ENCODE measurements around the gene SDK1.

Gene SDK1

DNA sequence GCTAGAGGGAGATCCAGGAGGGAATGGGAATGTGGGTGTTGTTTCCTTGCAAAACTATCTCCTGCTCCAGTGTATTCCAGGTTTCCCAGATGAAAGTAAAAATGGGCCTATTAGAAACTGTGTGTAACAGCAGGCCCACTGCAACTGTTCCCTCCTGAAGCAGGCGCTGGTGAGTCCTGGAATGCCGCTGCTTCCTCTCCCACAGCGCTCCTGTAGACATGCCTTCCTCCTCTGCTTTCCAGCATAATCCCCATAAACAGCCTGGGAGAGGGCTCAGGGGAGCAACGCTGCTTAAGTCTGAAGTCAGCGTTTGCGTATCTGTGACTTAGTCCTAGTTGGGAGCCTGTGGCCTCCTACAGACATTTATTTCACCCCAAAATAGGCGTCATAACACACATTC is 830.0 kb downstream of the SDK1 start:
- no peak overlapping the region for H3K27ac ChIP-seq (ENCODE audit: low read depth, low read length)
- H3K4me3 ChIP-seq (ENCODE audit: low read length), result no peak overlapping the region
- no peak overlapping the region for H3K4me2 ChIP-seq (ENCODE audit: low read length)
- TF ChIP-seq, protein P1, sequence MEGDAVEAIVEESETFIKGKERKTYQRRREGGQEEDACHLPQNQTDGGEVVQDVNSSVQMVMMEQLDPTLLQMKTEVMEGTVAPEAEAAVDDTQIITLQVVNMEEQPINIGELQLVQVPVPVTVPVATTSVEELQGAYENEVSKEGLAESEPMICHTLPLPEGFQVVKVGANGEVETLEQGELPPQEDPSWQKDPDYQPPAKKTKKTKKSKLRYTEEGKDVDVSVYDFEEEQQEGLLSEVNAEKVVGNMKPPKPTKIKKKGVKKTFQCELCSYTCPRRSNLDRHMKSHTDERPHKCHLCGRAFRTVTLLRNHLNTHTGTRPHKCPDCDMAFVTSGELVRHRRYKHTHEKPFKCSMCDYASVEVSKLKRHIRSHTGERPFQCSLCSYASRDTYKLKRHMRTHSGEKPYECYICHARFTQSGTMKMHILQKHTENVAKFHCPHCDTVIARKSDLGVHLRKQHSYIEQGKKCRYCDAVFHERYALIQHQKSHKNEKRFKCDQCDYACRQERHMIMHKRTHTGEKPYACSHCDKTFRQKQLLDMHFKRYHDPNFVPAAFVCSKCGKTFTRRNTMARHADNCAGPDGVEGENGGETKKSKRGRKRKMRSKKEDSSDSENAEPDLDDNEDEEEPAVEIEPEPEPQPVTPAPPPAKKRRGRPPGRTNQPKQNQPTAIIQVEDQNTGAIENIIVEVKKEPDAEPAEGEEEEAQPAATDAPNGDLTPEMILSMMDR (IDR thresholded peaks at IDR 0.05; ENCODE audit: low read depth, low read length, poor library complexity, severe bottlenecking), result no peak
- no peak for TF ChIP-seq EZH2phosphoT487 (IDR thresholded peaks at IDR 0.05; ENCODE audit: borderline replicate concordance, low read length)
- H3K4me1 ChIP-seq (ENCODE audit: control insufficient read depth, low read length), result no peaks in the 10 kb centered on the region
- no peaks in the 10 kb centered on the region for H3K27me3 ChIP-seq (ENCODE audit: control insufficient read depth, low read length)
- H3K36me3 ChIP-seq (ENCODE audit: control insufficient read depth, low read length), result no peaks in the 10 kb centered on the region
- peaks cover 8% of the 10 kb centered on the region; the same call in 1 of the 2 replicates for H3K9me3 ChIP-seq (ENCODE audit: control insufficient read depth, insufficient read depth, low read length)
- no peaks in the 10 kb centered on the region for H4K20me1 ChIP-seq (ENCODE audit: control insufficient read depth, insufficient read depth, low read depth, low read length)
- no peaks in the 10 kb centered on the region for H3K9me2 ChIP-seq (replicated peaks; ENCODE audit: control insufficient read depth, low read length)
- H3K79me2 ChIP-seq (ENCODE audit: control insufficient read depth, low read length), result no peaks in the 10 kb centered on the region
- H3F3A ChIP-seq (ENCODE audit: control insufficient read depth, insufficient read depth), result no peaks in the 10 kb centered on the region

DNA sequence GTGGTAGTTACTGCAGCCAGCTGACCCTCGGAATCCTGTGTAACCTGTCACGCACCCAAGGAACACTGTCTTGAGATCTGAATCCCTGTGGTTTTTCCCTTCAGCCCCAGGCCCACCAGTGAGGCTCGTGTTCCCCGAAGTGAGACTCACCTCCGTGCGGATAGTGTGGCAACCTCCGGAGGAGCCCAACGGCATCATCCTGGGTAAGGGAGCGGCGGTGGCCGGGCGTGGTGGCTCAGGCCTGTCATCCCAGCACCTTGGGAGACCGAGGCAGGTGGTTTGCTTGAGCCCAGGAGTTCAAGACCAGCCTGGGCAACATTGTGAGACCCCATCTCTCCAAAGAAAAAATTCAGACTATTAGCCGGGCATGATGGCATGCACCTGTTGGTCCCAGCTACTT is 831.2 kb downstream of the SDK1 start:
- no peak overlapping the region for H3K4me3 ChIP-seq (ENCODE audit: low read length)
- no peak overlapping the region for H3K4me2 ChIP-seq (ENCODE audit: low read length)
- H3K27ac ChIP-seq (ENCODE audit: low read depth, low read length), result no peak overlapping the region
- H3K27me3 ChIP-seq (ENCODE audit: control insufficient read depth, low read length), result no peaks in the 10 kb centered on the region
- TF ChIP-seq, protein P1 (IDR thresholded peaks at IDR 0.05; ENCODE audit: low read depth, low read length, poor library complexity, severe bottlenecking), result no peak
- no peak for TF ChIP-seq EZH2phosphoT487 (IDR thresholded peaks at IDR 0.05; ENCODE audit: borderline replicate concordance, low read length)
- no peaks in the 10 kb centered on the region for H3F3A ChIP-seq (ENCODE audit: control insufficient read depth, insufficient read depth)
- no peaks in the 10 kb centered on the region for H3K79me2 ChIP-seq (ENCODE audit: control insufficient read depth, low read length)
- no peaks in the 10 kb centered on the region for H3K36me3 ChIP-seq (ENCODE audit: control insufficient read depth, low read length)
- no peaks in the 10 kb centered on the region for H3K9me2 ChIP-seq (replicated peaks; ENCODE audit: control insufficient read depth, low read length)
- peaks cover 3% of the 10 kb centered on the region; the same call in 1 of the 2 replicates for H3K9me3 ChIP-seq (ENCODE audit: control insufficient read depth, insufficient read depth, low read length)
- H3K4me1 ChIP-seq (ENCODE audit: control insufficient read depth, low read length), result no peaks in the 10 kb centered on the region
- no peaks in the 10 kb centered on the region for H4K20me1 ChIP-seq (ENCODE audit: control insufficient read depth, insufficient read depth, low read depth, low read length)

DNA sequence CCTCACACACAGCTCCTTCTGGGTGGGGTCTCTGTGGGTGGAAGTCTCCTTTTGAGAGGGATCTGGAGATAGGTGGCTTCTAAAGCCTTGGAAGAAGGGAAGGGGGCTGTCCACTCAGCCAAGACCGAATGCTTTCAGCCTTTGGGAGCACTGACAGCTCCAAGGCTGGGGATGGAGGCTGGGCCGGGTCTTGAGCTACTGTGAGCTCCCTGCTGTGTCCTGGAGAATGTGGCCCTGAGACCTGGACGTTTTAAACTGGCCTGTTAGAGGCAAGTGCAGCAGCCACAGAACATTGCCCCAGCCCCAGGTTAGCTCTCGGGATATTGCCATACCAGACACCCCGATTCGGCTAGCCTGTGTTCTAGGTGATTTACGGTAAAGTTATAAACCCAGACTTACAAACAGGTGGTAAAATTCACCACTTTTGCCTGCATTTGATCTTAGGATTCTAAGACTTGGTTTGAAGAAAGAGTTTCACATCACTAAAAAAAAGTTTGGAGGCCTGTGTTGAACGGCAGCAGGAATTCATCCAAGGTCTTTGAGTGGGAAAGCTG is 832.5 kb downstream of the SDK1 start:
- H3K9me3 ChIP-seq (ENCODE audit: control insufficient read depth, insufficient read depth, low read length), result peaks cover 3% of the 10 kb centered on the region; the same call in 1 of the 2 replicates
- H3K27ac ChIP-seq (ENCODE audit: low read depth, low read length), result no peak overlapping the region
- H4K20me1 ChIP-seq (ENCODE audit: control insufficient read depth, insufficient read depth, low read depth, low read length), result no peaks in the 10 kb centered on the region
- H3K36me3 ChIP-seq (ENCODE audit: control insufficient read depth, low read length), result no peaks in the 10 kb centered on the region
- H3K9me2 ChIP-seq (replicated peaks; ENCODE audit: control insufficient read depth, low read length), result no peaks in the 10 kb centered on the region
- H3K79me2 ChIP-seq (ENCODE audit: control insufficient read depth, low read length), result no peaks in the 10 kb centered on the region
- H3F3A ChIP-seq (ENCODE audit: control insufficient read depth, insufficient read depth), result no peaks in the 10 kb centered on the region
- H3K4me3 ChIP-seq (ENCODE audit: low read length), result no peak overlapping the region
- H3K4me1 ChIP-seq (ENCODE audit: control insufficient read depth, low read length), result no peaks in the 10 kb centered on the region
- no peaks in the 10 kb centered on the region for H3K27me3 ChIP-seq (ENCODE audit: control insufficient read depth, low read length)
- no peak overlapping the region for H3K4me2 ChIP-seq (ENCODE audit: low read length)
- TF ChIP-seq EZH2phosphoT487 (IDR thresholded peaks at IDR 0.05; ENCODE audit: borderline replicate concordance, low read length), result no peak

DNA sequence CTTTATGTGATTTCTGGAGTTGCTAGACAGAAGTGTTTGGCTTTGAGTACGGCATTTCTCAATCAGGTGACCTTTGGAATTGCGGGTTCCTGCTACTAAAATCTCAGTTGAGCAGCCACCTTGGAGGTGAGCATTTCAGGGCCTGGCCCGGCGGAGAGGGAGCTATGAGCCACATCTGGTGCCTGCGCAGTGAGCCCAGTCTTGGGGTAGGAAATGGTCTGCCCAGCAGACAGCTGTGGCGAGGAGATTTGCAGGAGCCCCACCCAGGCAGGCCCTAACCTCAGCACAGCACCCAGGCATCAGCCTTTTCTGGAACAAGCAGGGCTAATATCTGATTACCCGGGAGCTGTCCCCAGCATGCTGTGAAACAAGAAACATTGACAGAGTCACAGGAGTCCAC is 833.2 kb downstream of the SDK1 start:
- Histone ChIP-seq H3K4me2 (ENCODE audit: low read length) (no peak overlapping the region), H3F3A (ENCODE audit: control insufficient read depth, insufficient read depth) (no peaks in the 10 kb centered on the region), H3K4me1 (ENCODE audit: control insufficient read depth, low read length) (no peaks in the 10 kb centered on the region), H4K20me1 (ENCODE audit: control insufficient read depth, insufficient read depth, low read depth, low read length) (no peaks in the 10 kb centered on the region), H3K9me3 (ENCODE audit: control insufficient read depth, insufficient read depth, low read length) (peaks cover 3% of the 10 kb centered on the region; the same call in 1 of the 2 replicates), H3K36me3 (ENCODE audit: control insufficient read depth, low read length) (no peaks in the 10 kb centered on the region), H3K27me3 (ENCODE audit: control insufficient read depth, low read length) (no peaks in the 10 kb centered on the region), H3K9me2 (replicated peaks; ENCODE audit: control insufficient read depth, low read length) (no peaks in the 10 kb centered on the region), H3K79me2 (ENCODE audit: control insufficient read depth, low read length) (no peaks in the 10 kb centered on the region), H3K27ac (ENCODE audit: low read depth, low read length) (no peak overlapping the region), H3K4me3 (ENCODE audit: low read length) (no peak overlapping the region)
- TF ChIP-seq, protein P1 (IDR thresholded peaks at IDR 0.05; ENCODE audit: low read depth, low read length, poor library complexity, severe bottlenecking), result no peak
- no peak for TF ChIP-seq EZH2phosphoT487 (IDR thresholded peaks at IDR 0.05; ENCODE audit: borderline replicate concordance, low read length)

All from DOHH2 (cell line).